Panc1 (cell line): ENCODE measurements around the gene RAPGEF5. TPM values are rescaled to one million over a fixed set of nuclear protein-coding genes. Genes with fewer than 3 reads are reported as not detected.

Experiments used
- ATAC-seq: fragments of 200-7000 bp; cut with Tn5 transposase; 2 replicates; pipeline ENCODE4 v1.9.1; 2020; ENCODE audit warnings: mild to moderate bottlenecking, moderate library complexity
- BruUV-seq: library from RNA; stranded (reverse); fragments of 400-500 nt; replicated peaks from 2 replicates; lab custom pipeline; 2021; lab: Mats Ljungman, UMichigan
- CTCF ChIA-PET: fragments of 300-600 bp; sonication (Branson Sonifier 250); formaldehyde crosslinking; loops from one replicate; lab custom pipeline; 2022; ENCODE audit warnings: antibody characterized with exemption; lab: Charles Lee
- POLR2A ChIA-PET: fragments of 300-600 bp; sonication (Branson Sonifier 250); formaldehyde crosslinking; loops from one replicate; lab custom pipeline; 2022; ENCODE audit warnings: antibody characterized with exemption; lab: Charles Lee
- DNase-seq: peaks from one replicate; pipeline ENCODE4 v3.0.0-alpha.2; 2010; ENCODE audit warnings: low read depth, low spot score
- H3K27ac ChIP-seq: 2 replicates; pipeline ENCODE4 v1.5.1; 2011; ENCODE audit warnings: mild to moderate bottlenecking, low read length, inconsistent platforms
- H3K27me3 ChIP-seq: fragments of 200-500 bp; sonication (Bioruptor generic); 2 replicates; pipeline ENCODE4 v1.6.0; 2014; ENCODE audit warnings: low read length, inconsistent platforms; ENCODE audit not compliant: control insufficient read depth, insufficient read depth
- H3K36me3 ChIP-seq: fragments of 200-500 bp; sonication (Bioruptor generic); 2 replicates; pipeline ENCODE4 v1.5.1; 2014; ENCODE audit warnings: inconsistent platforms, mild to moderate bottlenecking, low read length, moderate library complexity; ENCODE audit not compliant: control insufficient read depth, insufficient read depth
- H3K4me1 ChIP-seq: 2 replicates; pipeline ENCODE4 v1.5.1; 2011; ENCODE audit warnings: inconsistent platforms, mild to moderate bottlenecking, low read length, moderate library complexity; ENCODE audit not compliant: control insufficient read depth, insufficient read depth
- H3K4me3 ChIP-seq, 2 experiments: 2 replicates each; pipeline ENCODE4 v1.5.1; 2011 to 2012; ENCODE audit warnings: low read depth in 2 of 2, low read length in 2 of 2, mild to moderate bottlenecking in 2 of 2, inconsistent platforms in 1 of 2, moderate library complexity in 1 of 2
- H3K9me3 ChIP-seq: fragments of 200-500 bp; sonication (Bioruptor generic); 2 replicates; pipeline ENCODE4 v1.5.1; 2014; ENCODE audit warnings: low read depth, mild to moderate bottlenecking, inconsistent platforms, low read length, moderate library complexity; ENCODE audit not compliant: control insufficient read depth, insufficient read depth
- POLR2AphosphoS5 ChIP-seq: IDR thresholded peaks from 2 replicates; pipeline ENCODE4 v1.6.1; 2012; ENCODE audit warnings: mild to moderate bottlenecking, low read depth, low read length, moderate library complexity
- SIN3A ChIP-seq: IDR thresholded peaks from 2 replicates; pipeline ENCODE4 v1.6.1; 2012; ENCODE audit warnings: low read depth, mild to moderate bottlenecking, low read length, moderate library complexity, borderline replicate concordance; ENCODE audit not compliant: insufficient read depth
- TCF7L2 ChIP-seq: IDR thresholded peaks from 2 replicates; pipeline ENCODE4 v1.6.1; 2011; ENCODE audit warnings: mild to moderate bottlenecking, low read depth, low read length, inconsistent platforms
- in situ Hi-C: cut with HindIII; loops from 2 replicates; pipeline ENCODE4 v1.10.0; 2016; ENCODE audit warnings: low sequenced_read_pairs, low pct_unique_long_range_greater_than_20kb
- intact Hi-C: fragments of 100-400 bp; cut with micrococcal nuclease; formaldehyde crosslinking; loops from one replicate; pipeline ENCODE4 v1.10.0; 2022; ENCODE audit not compliant: unreplicated experiment
- total RNA-seq: library from RNA; stranded (reverse); gene quantifications from one replicate; pipeline ENCODE4 v1.2.1, GENCODE V29; 2021; ENCODE audit not compliant: unreplicated experiment
- TF ChIP-seq, protein P1 (sequence below), 2 experiments: IDR thresholded peaks; 2 replicates each; pipeline ENCODE4 v1.6.1; 2011 to 2012; ENCODE audit warnings: low read depth in 2 of 2, control low read depth in 1 of 2, low read length in 1 of 2, mild to moderate bottlenecking in 1 of 2, moderate library complexity in 1 of 2; ENCODE audit not compliant: insufficient read depth in 1 of 2
- TF ChIP-seq, protein P2 (sequence below): fragments of 450-650 bp; IDR thresholded peaks from 2 replicates; pipeline ENCODE4 v1.5.1; 2017; ENCODE audit warnings: mild to moderate bottlenecking

RAPGEF5 gene
- total RNA-seq, 1 experiment from 2014 or later, result 1.4 TPM

DNA sequence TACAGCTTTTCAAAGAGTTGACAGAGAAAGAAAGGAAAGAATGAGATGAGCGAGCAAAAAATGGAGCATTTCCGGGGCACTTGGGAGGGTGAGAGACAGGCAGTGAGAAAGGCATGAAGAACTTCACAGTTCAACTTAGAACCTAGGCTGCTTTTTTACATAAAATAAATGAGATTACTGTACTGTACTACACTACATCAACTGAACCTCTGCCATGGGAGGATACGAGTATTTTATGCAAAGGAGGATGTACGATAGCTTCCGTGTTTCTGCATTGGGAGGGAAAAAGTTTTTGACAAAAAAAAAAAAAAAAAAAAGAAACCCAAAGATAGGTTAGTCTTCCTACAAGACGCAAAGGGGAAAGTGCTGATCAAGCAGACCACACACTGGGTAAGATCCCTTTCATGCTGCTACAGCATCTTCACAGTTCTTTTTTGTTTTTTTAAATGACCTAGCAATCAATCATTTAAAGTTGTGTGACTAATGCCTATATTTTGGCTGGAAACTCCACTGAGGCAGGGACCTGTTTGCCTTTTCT, 88.0 kb downstream of the RAPGEF5 start:
- BruUV-seq, result no TSS peak
- ChIA-PET CTCF (no interaction called here), POLR2A (interaction anchor here (0.6 kb wide), 1 partner anchor 111 kb away, joined by 6 read pairs; no protein-coding TSS in a partner anchor)
- in situ Hi-C loops (no loop called here), intact Hi-C loops (no loop called here)
- no peak for ATAC-seq
- no peaks in the 10 kb centered on the region for H3K27me3 ChIP-seq
- H3K4me3 ChIP-seq, result no peak overlapping the region
- DNase-seq, result no peak
- TF ChIP-seq, protein P1, sequence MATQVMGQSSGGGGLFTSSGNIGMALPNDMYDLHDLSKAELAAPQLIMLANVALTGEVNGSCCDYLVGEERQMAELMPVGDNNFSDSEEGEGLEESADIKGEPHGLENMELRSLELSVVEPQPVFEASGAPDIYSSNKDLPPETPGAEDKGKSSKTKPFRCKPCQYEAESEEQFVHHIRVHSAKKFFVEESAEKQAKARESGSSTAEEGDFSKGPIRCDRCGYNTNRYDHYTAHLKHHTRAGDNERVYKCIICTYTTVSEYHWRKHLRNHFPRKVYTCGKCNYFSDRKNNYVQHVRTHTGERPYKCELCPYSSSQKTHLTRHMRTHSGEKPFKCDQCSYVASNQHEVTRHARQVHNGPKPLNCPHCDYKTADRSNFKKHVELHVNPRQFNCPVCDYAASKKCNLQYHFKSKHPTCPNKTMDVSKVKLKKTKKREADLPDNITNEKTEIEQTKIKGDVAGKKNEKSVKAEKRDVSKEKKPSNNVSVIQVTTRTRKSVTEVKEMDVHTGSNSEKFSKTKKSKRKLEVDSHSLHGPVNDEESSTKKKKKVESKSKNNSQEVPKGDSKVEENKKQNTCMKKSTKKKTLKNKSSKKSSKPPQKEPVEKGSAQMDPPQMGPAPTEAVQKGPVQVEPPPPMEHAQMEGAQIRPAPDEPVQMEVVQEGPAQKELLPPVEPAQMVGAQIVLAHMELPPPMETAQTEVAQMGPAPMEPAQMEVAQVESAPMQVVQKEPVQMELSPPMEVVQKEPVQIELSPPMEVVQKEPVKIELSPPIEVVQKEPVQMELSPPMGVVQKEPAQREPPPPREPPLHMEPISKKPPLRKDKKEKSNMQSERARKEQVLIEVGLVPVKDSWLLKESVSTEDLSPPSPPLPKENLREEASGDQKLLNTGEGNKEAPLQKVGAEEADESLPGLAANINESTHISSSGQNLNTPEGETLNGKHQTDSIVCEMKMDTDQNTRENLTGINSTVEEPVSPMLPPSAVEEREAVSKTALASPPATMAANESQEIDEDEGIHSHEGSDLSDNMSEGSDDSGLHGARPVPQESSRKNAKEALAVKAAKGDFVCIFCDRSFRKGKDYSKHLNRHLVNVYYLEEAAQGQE (IDR thresholded peaks at IDR 0.05; ENCODE audit: insufficient read depth in 1 of 2, low read depth in 2 of 2, low read length in 1 of 2), result no peak
- TF ChIP-seq SIN3A (no peak), POLR2AphosphoS5 (no peak)
- H3K36me3 ChIP-seq, result no peaks in the 10 kb centered on the region
- H3K4me1 ChIP-seq, result no peaks in the 10 kb centered on the region
- H3K27ac ChIP-seq, result no peak overlapping the region
- no peaks in the 10 kb centered on the region for H3K9me3 ChIP-seq

DNA sequence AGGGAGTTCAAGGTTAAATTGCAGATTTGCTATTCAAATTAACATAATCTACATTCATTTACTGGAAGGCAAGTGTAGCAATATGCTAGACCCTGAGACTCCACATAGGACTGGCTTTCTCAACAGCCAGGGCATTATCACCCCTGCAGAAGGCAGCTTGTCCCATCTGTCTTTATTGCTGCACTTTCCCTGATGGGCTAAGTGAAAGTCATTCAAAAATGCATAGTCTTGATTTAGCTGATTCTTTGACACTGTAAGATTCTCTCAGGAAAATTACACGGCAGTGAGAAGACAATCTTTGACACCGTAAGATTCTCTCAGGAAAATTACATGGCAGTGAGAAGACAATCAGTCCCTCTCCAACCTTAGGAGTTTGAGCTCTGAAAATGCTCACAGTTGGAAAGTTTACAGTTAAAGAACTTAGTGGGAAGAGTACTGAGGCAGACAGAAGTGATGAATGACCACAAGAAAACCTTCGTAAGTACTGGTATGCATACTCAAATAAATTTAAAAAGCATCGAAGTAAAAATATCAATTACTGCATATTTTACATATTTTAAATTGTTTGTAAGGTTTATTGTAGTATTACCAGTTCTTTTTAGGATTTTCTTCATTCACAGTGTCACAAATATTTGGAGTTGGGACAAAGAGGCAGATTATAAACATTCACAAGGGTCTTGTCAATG, 88.9 kb downstream of the RAPGEF5 start:
- H3K4me3 ChIP-seq, result no peak overlapping the region
- ChIA-PET CTCF (no interaction called here), POLR2A (no interaction called here)
- intact Hi-C loops (no loop called here), in situ Hi-C loops (no loop called here)
- H3K27ac ChIP-seq, result no peak overlapping the region
- TF ChIP-seq TCF7L2, result no peak
- H3K4me1 ChIP-seq, result no peaks in the 10 kb centered on the region
- no peaks in the 10 kb centered on the region for H3K9me3 ChIP-seq
- DNase-seq, result no peak
- no TSS peak for BruUV-seq
- ATAC-seq, result no peak
- no peaks in the 10 kb centered on the region for H3K27me3 ChIP-seq
- H3K36me3 ChIP-seq, result no peaks in the 10 kb centered on the region

DNA sequence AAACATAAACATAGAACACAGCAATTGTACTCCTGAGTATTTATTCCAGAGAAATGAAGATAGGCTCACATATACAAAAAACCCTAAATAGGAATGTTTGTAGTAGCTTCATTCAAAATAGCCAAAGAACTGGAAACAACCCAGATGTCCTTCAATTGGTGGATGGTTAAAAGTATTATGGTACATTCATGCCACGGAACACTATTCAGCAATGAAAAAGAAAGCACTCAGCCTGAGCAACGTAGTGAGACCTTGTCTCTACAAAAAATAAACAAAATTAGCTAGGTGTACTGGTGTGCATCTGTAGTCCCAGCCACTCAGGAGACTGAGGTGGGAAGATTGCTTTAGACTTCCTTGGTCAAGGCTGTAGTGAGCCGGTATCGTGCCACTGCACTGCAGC, 94.4 kb downstream of the RAPGEF5 start:
- Histone ChIP-seq H3K9me3 (no peaks in the 10 kb centered on the region), H3K27me3 (no peaks in the 10 kb centered on the region), H3K36me3 (no peaks in the 10 kb centered on the region), H3K27ac (no peak overlapping the region), H3K4me3 (no peak overlapping the region), H3K4me1 (no peaks in the 10 kb centered on the region)
- TF ChIP-seq POLR2AphosphoS5 (no peak), SIN3A (no peak), TCF7L2 (no peak)
- TF ChIP-seq, protein P2, sequence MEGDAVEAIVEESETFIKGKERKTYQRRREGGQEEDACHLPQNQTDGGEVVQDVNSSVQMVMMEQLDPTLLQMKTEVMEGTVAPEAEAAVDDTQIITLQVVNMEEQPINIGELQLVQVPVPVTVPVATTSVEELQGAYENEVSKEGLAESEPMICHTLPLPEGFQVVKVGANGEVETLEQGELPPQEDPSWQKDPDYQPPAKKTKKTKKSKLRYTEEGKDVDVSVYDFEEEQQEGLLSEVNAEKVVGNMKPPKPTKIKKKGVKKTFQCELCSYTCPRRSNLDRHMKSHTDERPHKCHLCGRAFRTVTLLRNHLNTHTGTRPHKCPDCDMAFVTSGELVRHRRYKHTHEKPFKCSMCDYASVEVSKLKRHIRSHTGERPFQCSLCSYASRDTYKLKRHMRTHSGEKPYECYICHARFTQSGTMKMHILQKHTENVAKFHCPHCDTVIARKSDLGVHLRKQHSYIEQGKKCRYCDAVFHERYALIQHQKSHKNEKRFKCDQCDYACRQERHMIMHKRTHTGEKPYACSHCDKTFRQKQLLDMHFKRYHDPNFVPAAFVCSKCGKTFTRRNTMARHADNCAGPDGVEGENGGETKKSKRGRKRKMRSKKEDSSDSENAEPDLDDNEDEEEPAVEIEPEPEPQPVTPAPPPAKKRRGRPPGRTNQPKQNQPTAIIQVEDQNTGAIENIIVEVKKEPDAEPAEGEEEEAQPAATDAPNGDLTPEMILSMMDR, result no peak
- TF ChIP-seq, protein P1 (IDR thresholded peaks at IDR 0.05; ENCODE audit: insufficient read depth in 1 of 2, low read depth in 2 of 2, low read length in 1 of 2), result no peak
- intact Hi-C loops, result no loop called here
- ChIA-PET CTCF (no interaction called here), POLR2A (no interaction called here)
- BruUV-seq, result no TSS peak
- no peak for DNase-seq
- no peak for ATAC-seq
- in situ Hi-C loops, result no loop called here
